ENCODE results near the gene LUC7L2. TPM values are rescaled to one million over a fixed set of nuclear protein-coding genes. Genes with fewer than 3 reads are reported as not detected.

The LUC7L2 gene
- total RNA-seq, 1 experiment from 2014 or later: 94.4 TPM

DNA sequence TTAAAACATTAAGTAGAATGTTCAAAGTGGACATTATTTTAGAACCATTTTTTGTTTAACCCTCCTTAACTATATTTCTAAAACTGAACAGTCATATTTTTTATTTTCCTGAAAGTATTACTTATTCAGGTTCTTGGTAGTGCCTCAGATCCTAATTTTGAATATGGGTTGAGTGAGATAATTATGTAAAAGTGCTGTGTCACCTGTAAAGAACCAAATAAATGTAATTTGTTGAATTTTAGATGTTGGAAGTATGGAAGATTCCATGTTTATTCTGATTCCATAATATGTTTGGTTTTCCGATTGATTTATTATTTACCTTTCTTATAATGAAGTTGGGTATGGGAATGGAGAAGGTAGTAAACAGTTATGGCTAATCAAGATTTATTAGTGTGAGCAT lies 61.4 kb downstream of the LUC7L2 start (continued):
- TF ChIP-seq, protein P1, sequence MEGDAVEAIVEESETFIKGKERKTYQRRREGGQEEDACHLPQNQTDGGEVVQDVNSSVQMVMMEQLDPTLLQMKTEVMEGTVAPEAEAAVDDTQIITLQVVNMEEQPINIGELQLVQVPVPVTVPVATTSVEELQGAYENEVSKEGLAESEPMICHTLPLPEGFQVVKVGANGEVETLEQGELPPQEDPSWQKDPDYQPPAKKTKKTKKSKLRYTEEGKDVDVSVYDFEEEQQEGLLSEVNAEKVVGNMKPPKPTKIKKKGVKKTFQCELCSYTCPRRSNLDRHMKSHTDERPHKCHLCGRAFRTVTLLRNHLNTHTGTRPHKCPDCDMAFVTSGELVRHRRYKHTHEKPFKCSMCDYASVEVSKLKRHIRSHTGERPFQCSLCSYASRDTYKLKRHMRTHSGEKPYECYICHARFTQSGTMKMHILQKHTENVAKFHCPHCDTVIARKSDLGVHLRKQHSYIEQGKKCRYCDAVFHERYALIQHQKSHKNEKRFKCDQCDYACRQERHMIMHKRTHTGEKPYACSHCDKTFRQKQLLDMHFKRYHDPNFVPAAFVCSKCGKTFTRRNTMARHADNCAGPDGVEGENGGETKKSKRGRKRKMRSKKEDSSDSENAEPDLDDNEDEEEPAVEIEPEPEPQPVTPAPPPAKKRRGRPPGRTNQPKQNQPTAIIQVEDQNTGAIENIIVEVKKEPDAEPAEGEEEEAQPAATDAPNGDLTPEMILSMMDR (IDR thresholded peaks at IDR 0.05): no peak
- TF ChIP-seq IRF2 (CRISPR knock-in tag; IDR thresholded peaks at IDR 0.05; ENCODE audit: borderline replicate concordance, low read depth) (no peak), NFYB (CRISPR knock-in tag; conservative IDR thresholded peaks at IDR 0.05; ENCODE audit: low read depth) (no peak), ETV6 (CRISPR knock-in tag; IDR thresholded peaks at IDR 0.05) (no peak), FOXJ3 (CRISPR knock-in tag; IDR thresholded peaks at IDR 0.05; ENCODE audit: borderline replicate concordance) (no peak)
- TF ChIP-seq, protein P2, sequence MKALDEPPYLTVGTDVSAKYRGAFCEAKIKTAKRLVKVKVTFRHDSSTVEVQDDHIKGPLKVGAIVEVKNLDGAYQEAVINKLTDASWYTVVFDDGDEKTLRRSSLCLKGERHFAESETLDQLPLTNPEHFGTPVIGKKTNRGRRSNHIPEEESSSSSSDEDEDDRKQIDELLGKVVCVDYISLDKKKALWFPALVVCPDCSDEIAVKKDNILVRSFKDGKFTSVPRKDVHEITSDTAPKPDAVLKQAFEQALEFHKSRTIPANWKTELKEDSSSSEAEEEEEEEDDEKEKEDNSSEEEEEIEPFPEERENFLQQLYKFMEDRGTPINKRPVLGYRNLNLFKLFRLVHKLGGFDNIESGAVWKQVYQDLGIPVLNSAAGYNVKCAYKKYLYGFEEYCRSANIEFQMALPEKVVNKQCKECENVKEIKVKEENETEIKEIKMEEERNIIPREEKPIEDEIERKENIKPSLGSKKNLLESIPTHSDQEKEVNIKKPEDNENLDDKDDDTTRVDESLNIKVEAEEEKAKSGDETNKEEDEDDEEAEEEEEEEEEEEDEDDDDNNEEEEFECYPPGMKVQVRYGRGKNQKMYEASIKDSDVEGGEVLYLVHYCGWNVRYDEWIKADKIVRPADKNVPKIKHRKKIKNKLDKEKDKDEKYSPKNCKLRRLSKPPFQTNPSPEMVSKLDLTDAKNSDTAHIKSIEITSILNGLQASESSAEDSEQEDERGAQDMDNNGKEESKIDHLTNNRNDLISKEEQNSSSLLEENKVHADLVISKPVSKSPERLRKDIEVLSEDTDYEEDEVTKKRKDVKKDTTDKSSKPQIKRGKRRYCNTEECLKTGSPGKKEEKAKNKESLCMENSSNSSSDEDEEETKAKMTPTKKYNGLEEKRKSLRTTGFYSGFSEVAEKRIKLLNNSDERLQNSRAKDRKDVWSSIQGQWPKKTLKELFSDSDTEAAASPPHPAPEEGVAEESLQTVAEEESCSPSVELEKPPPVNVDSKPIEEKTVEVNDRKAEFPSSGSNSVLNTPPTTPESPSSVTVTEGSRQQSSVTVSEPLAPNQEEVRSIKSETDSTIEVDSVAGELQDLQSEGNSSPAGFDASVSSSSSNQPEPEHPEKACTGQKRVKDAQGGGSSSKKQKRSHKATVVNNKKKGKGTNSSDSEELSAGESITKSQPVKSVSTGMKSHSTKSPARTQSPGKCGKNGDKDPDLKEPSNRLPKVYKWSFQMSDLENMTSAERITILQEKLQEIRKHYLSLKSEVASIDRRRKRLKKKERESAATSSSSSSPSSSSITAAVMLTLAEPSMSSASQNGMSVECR (CRISPR knock-in tag; IDR thresholded peaks at IDR 0.05; ENCODE audit: borderline replicate concordance): no peak
- TF ChIP-seq, protein P3, sequence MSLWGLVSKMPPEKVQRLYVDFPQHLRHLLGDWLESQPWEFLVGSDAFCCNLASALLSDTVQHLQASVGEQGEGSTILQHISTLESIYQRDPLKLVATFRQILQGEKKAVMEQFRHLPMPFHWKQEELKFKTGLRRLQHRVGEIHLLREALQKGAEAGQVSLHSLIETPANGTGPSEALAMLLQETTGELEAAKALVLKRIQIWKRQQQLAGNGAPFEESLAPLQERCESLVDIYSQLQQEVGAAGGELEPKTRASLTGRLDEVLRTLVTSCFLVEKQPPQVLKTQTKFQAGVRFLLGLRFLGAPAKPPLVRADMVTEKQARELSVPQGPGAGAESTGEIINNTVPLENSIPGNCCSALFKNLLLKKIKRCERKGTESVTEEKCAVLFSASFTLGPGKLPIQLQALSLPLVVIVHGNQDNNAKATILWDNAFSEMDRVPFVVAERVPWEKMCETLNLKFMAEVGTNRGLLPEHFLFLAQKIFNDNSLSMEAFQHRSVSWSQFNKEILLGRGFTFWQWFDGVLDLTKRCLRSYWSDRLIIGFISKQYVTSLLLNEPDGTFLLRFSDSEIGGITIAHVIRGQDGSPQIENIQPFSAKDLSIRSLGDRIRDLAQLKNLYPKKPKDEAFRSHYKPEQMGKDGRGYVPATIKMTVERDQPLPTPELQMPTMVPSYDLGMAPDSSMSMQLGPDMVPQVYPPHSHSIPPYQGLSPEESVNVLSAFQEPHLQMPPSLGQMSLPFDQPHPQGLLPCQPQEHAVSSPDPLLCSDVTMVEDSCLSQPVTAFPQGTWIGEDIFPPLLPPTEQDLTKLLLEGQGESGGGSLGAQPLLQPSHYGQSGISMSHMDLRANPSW (CRISPR knock-in tag; conservative IDR thresholded peaks at IDR 0.05; ENCODE audit: low read depth): no peak

DNA sequence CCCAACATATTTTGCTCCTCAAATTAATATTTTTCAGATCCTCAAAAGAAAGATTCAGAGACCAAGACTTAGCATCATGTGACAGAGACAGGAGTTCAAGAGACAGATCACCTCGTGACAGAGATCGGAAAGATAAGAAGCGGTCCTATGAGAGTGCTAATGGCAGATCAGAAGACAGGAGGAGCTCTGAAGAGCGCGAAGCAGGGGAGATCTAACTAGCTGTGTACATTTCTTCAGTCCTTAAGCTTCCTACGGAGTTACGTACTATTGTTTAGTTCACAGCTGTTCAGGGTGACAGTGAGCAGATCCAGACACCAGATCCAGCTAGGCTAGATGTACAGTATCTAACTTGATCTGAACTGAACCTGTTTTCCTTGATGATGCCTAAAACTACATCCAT lies 62.4 kb downstream of the LUC7L2 start:
- Mint-ChIP-seq H3K36me3 (peaks cover 38% of the 10 kb centered on the region), H3K9me3 (no peaks in the 10 kb centered on the region), H3K27ac (no peak overlapping the region), H3K4me1 (no peaks in the 10 kb centered on the region), H3K27me3 (ENCODE audit: low read depth) (no peaks in the 10 kb centered on the region), H3K4me3 (no peak overlapping the region)
- TF ChIP-seq ZNF671 (CRISPR knock-in tag; IDR thresholded peaks at IDR 0.05) (no peak), ZNF263 (CRISPR knock-in tag; IDR thresholded peaks at IDR 0.05; ENCODE audit: low read depth) (no peak), SMAD3 (CRISPR knock-in tag; IDR thresholded peaks at IDR 0.05; ENCODE audit: borderline replicate concordance) (no peak), KAT7 (CRISPR knock-in tag; IDR thresholded peaks at IDR 0.05; ENCODE audit: borderline replicate concordance) (no peak), GRHL2 (CRISPR knock-in tag; IDR thresholded peaks at IDR 0.05; ENCODE audit: insufficient replicate concordance, severe bottlenecking) (no peak), ZNF121 (CRISPR knock-in tag; IDR thresholded peaks at IDR 0.05) (no peak)
- ChIA-PET POLR2A (interaction anchor here (0.8 kb wide), 1 partner anchor 62 kb away, joined by 3 read pairs; the partner anchor contains the start of gene KLRG2), CTCF (interaction anchor here (7.1 kb wide), 1 partner anchor 12 kb away, joined by 43 read pairs; no protein-coding TSS in a partner anchor)
- DNase-seq (ENCODE audit: low spot score) (no peak), ATAC-seq (no peak)

DNA sequence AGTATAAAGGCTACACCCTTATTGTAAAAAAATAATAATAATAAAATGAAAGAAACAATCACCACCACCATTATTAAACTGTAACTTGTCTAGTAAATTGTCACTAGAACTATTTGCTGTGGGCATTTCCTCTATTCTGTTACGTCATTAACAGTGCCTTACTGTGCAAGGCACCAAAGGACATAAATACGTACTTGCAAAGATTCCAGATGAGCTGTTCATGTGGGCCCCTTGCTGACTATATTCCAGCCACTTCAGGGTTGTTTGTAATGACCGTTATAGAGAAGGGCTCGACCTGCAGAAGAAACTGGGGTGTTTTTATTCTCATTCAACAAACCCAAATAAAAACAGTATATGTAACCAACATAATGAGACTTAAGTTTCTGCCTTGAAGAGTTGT lies 63.4 kb downstream of the LUC7L2 start:
- peaks cover 28% of the 10 kb centered on the region for H3K36me3 Mint-ChIP-seq

More for the DNA sequence above, 63.4 kb downstream of the LUC7L2 start:
- Mint-ChIP-seq H3K4me1 (no peaks in the 10 kb centered on the region), H3K27ac (no peak overlapping the region), H3K27me3 (ENCODE audit: low read depth) (no peaks in the 10 kb centered on the region), H3K4me3 (no peak overlapping the region), H3K9me3 (no peaks in the 10 kb centered on the region)
- no peak for DNase-seq (ENCODE audit: low spot score)
- ChIA-PET CTCF (interaction anchor here (7.1 kb wide), 1 partner anchor 11 kb away, joined by 43 read pairs; no protein-coding TSS in a partner anchor), POLR2A (no interaction called here)
- no peak for ATAC-seq
- TF ChIP-seq SMAD4 (CRISPR knock-in tag; IDR thresholded peaks at IDR 0.05): no peak
- no peak for TF ChIP-seq OVOL2 (CRISPR knock-in tag; IDR thresholded peaks at IDR 0.05; ENCODE audit: borderline replicate concordance)
- TF ChIP-seq ZNF232 (CRISPR knock-in tag; IDR thresholded peaks at IDR 0.05): no peak
- TF ChIP-seq, protein P4, sequence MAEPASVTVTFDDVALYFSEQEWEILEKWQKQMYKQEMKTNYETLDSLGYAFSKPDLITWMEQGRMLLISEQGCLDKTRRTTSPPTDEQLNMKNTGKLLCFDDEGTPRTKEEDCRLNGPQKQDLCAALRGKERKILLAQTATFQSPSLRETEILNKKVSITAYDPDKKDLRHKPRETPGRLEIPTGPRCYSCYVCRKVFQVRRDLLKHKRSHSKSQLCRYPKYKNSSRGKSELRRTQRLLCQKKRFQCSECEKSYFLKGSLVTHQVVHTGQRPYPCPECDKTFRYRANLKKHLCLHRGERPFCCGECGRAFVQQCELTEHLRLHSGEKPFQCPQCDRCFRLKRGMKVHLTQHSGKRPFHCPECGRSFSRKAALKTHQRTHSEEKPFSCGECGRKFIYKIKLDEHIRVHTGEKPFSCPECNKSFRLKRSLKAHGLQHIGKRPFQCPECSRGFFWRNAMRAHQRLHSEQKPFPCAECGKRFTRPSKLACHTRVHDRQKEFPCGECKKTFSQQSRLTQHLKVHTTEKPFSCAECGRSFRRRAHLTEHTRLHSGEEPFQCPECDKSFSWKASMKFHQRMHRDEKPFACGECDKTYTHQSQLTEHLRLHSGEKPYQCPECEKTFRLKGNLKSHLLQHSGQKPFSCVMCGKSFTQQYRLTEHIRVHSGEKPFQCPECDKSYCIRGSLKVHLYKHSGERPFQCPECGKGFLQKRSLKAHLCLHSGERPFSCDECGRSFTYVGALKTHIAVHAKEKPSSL (CRISPR knock-in tag; conservative IDR thresholded peaks at IDR 0.05): no peak
- TF ChIP-seq HMGA2 (CRISPR knock-in tag; IDR thresholded peaks at IDR 0.05): no peak
- no peak for TF ChIP-seq TEAD4 (CRISPR knock-in tag; IDR thresholded peaks at IDR 0.05)
- no peak for TF ChIP-seq JUN (CRISPR knock-in tag; IDR thresholded peaks at IDR 0.05)
- TF ChIP-seq FOXJ3 (CRISPR knock-in tag; IDR thresholded peaks at IDR 0.05; ENCODE audit: borderline replicate concordance): no peak
- no peak for TF ChIP-seq ZNF219 (CRISPR knock-in tag; IDR thresholded peaks at IDR 0.05; ENCODE audit: borderline replicate concordance)
- TF ChIP-seq, protein P5, sequence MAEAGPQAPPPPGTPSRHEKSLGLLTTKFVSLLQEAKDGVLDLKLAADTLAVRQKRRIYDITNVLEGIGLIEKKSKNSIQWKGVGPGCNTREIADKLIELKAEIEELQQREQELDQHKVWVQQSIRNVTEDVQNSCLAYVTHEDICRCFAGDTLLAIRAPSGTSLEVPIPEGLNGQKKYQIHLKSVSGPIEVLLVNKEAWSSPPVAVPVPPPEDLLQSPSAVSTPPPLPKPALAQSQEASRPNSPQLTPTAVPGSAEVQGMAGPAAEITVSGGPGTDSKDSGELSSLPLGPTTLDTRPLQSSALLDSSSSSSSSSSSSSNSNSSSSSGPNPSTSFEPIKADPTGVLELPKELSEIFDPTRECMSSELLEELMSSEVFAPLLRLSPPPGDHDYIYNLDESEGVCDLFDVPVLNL (CRISPR knock-in tag; IDR thresholded peaks at IDR 0.05; ENCODE audit: borderline replicate concordance, low read depth): no peak
- TF ChIP-seq TCF7 (CRISPR knock-in tag; IDR thresholded peaks at IDR 0.05; ENCODE audit: low read depth): no peak
